Body of pancreas (tissue), 4 donors: ENCODE data around the gene SMPD4.

Experiments
- POLR2A ChIP-seq, 3 donors: fragments of 450-650 bp; IDR thresholded peaks; one replicate each; pipeline ENCODE4 v1.6.1; 2016; ENCODE audit warnings: antibody characterized with exemption in 3 of 3, mild to moderate bottlenecking in 2 of 3
- TF ChIP-seq, protein P1 (sequence below), 7 experiments: fragments of 450-650 bp in 4 of 7; fragments of 200-600 bp in 3 of 7; sonication (generic) in 3 of 7; IDR thresholded peaks; one replicate each; pipeline ENCODE4 v1.5.1; 2016 to 2019; ENCODE audit warnings: antibody characterized with exemption in 7 of 7

DNA sequence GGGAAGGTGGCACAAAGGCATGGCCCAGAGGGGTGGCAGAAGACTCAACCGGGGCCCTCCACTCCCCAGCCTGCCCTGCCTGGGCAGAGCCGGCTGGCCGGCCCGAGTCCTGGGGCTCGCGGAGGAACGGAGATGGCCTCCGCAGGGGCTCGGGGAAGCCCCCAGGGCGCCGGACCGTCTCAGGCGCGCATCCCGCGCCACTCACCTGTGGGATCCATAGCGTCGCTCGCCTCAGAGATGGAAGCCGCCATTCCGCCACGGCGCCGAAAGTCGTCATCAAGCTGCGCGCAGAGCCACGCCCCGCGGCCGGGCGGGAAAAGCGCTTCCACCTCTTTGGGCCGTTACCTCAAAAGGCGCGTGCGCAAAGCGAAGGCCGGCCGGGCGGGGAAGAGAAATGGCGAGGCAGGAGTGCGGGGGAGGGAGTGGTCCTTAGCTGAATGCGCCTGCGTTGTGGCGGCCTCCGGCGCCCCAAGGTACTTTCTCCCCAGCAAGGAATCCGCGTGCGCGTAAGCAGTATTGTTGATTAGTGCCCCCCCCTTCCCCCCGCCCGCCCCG, at the start of gene SMPD4:
- peak; percentile 34 to 69 (median 58) for TF ChIP-seq POLR2A (IDR thresholded peaks at IDR 0.05)
- TF ChIP-seq, protein P1, sequence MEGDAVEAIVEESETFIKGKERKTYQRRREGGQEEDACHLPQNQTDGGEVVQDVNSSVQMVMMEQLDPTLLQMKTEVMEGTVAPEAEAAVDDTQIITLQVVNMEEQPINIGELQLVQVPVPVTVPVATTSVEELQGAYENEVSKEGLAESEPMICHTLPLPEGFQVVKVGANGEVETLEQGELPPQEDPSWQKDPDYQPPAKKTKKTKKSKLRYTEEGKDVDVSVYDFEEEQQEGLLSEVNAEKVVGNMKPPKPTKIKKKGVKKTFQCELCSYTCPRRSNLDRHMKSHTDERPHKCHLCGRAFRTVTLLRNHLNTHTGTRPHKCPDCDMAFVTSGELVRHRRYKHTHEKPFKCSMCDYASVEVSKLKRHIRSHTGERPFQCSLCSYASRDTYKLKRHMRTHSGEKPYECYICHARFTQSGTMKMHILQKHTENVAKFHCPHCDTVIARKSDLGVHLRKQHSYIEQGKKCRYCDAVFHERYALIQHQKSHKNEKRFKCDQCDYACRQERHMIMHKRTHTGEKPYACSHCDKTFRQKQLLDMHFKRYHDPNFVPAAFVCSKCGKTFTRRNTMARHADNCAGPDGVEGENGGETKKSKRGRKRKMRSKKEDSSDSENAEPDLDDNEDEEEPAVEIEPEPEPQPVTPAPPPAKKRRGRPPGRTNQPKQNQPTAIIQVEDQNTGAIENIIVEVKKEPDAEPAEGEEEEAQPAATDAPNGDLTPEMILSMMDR (IDR thresholded peaks at IDR 0.05) = no peak
